Esophagus squamous epithelium (tissue), 5 donors: ENCODE measurements around the gene BNIP3. TPM values are rescaled to one million over a fixed set of nuclear protein-coding genes. Genes with fewer than 3 reads are reported as not detected.

Experiments
- DNase-seq: peaks from one replicate; lab custom pipeline; 2025; lab: John Stamatoyannopoulos, UW
- H3K27ac ChIP-seq, 4 donors: fragments of 200-600 bp; sonication (generic); one replicate each; pipeline ENCODE4 v1.5.1; 2016 to 2019; ENCODE audit warnings: mild to moderate bottlenecking in 1 of 4
- H3K27me3 ChIP-seq, 4 donors: fragments of 200-600 bp; sonication (generic); 1 replicate in 3 of 4; 2 replicates in 1 of 4; pipeline versions ENCODE4 v1.5.1 to v1.6.0; 2017 to 2021; ENCODE audit warnings: antibody characterized with exemption in 1 of 4
- H3K36me3 ChIP-seq, 3 donors: fragments of 200-600 bp; sonication (generic); one replicate each; pipeline ENCODE4 v1.5.1; 2016 to 2019
- H3K4me1 ChIP-seq, 3 donors: fragments of 200-600 bp; sonication (generic); one replicate each; pipeline ENCODE4 v1.5.1; 2017 to 2019
- H3K4me3 ChIP-seq, 4 donors: fragments of 200-600 bp; sonication (generic); 1 replicate in 3 of 4; 2 replicates in 1 of 4; pipeline ENCODE4 v1.5.1; 2016 to 2019; ENCODE audit warnings: mild to moderate bottlenecking in 2 of 4, moderate library complexity in 1 of 4
- H3K9me3 ChIP-seq, 3 donors: fragments of 200-600 bp; sonication (generic); one replicate each; pipeline ENCODE4 v1.5.1; 2016 to 2019
- POLR2A ChIP-seq, 4 donors: fragments of 450-650 bp; IDR thresholded peaks; one replicate each; pipeline ENCODE4 v1.6.1; 2017; ENCODE audit warnings: antibody characterized with exemption in 4 of 4, mild to moderate bottlenecking in 4 of 4, moderate library complexity in 3 of 4
- WGBS, 2 donors: methylation state at CpG; one replicate each; pipeline ENCODE4 v1.1.5; 2018; 5-methylcytosine and 5-hydroxymethylcytosine counted together
- intact Hi-C: fragments of 100-400 bp; cut with DNase I; formaldehyde crosslinking; loops from one replicate; pipeline ENCODE4 v1.15.0; 2022
- total RNA-seq, 4 donors: library from RNA; depleted of rRNA; stranded (reverse); fragments of >200 nt; gene quantifications; one replicate each; pipeline ENCODE4 v1.1.0, GENCODE V29; 2016
- TF ChIP-seq, protein P1 (sequence below), 6 experiments: fragments of 450-650 bp in 4 of 6; fragments of 200-600 bp in 2 of 6; sonication (generic) in 2 of 6; IDR thresholded peaks; one replicate each; pipeline ENCODE4 v1.5.1; 2016 to 2019; ENCODE audit warnings: antibody characterized with exemption in 6 of 6, mild to moderate bottlenecking in 4 of 6, moderate library complexity in 4 of 6
- donor health status: DM: yes; HTN: yes; CAD: no.

BNIP3 gene
- total RNA-seq, 4 donors from 2014 or later = 35.2 to 83.8 (median 73.9) TPM

DNA sequence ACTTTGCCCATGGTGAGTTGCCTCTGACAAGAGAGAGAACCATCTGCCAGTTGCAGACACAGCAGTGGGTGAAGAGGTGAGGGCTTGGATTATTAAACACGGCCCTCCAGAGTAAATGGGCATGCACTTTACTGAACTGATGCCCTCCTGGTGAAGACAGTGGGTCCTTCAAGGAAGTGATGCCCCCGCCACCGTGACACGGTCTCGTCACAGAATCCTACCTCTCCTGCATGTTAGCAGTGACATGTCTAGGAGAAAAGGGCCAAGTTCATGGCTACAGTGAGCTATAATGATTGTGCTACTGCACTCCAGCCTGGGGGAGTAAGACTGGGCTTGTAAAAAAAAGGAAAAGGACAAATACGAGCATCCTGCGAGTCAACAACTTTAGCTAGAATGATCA, 2.4 kb downstream of the BNIP3 start:
- peak overlapping the region; percentile 2 to 77 (median 73) for H3K4me3 ChIP-seq
- DNase-seq = no peak
- WGBS, 2 donors = 71 to 78% methylated on average over 7 of the region's 7 CpGs
- intact Hi-C loops = no loop called here
- H3K27ac ChIP-seq = peak overlapping the region in 2 of 4 donors; percentile 5 to 29
- H3K4me1 ChIP-seq = peaks cover 4 to 52% (median 5%) of the 10 kb centered on the region in 3 donors
- H3K9me3 ChIP-seq = no peaks in the 10 kb centered on the region
- peaks cover 0 to 5% (median 0%) of the 10 kb centered on the region in 3 donors for H3K36me3 ChIP-seq
- H3K27me3 ChIP-seq = peaks cover 0 to 33% (median 0%) of the 10 kb centered on the region in 4 donors
- TF ChIP-seq POLR2A (IDR thresholded peaks at IDR 0.05) = no peak
- TF ChIP-seq, protein P1, sequence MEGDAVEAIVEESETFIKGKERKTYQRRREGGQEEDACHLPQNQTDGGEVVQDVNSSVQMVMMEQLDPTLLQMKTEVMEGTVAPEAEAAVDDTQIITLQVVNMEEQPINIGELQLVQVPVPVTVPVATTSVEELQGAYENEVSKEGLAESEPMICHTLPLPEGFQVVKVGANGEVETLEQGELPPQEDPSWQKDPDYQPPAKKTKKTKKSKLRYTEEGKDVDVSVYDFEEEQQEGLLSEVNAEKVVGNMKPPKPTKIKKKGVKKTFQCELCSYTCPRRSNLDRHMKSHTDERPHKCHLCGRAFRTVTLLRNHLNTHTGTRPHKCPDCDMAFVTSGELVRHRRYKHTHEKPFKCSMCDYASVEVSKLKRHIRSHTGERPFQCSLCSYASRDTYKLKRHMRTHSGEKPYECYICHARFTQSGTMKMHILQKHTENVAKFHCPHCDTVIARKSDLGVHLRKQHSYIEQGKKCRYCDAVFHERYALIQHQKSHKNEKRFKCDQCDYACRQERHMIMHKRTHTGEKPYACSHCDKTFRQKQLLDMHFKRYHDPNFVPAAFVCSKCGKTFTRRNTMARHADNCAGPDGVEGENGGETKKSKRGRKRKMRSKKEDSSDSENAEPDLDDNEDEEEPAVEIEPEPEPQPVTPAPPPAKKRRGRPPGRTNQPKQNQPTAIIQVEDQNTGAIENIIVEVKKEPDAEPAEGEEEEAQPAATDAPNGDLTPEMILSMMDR (IDR thresholded peaks at IDR 0.05) = no peak

DNA sequence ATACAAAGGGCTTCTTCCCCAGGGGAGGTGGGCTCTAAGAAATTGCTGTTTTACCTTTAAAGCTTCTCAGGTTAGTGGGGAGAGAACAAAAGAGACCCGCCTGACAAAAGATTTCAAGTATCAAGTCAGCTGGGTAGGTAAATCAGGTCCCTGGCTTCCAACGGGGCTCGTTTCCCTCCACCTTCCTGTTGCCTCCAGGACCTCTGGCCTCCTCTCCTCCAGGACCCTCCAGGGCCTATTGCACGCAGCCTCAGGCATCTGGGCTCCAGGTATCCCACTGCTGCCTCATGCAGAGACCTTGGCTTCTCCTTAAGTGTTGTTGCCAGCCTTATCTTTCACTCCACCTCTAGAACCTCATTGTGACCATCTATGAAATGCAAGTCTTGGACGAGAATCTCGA, 2.9 kb downstream of the BNIP3 start:
- intact Hi-C loops = no loop called here
- no peak for DNase-seq

DNA sequence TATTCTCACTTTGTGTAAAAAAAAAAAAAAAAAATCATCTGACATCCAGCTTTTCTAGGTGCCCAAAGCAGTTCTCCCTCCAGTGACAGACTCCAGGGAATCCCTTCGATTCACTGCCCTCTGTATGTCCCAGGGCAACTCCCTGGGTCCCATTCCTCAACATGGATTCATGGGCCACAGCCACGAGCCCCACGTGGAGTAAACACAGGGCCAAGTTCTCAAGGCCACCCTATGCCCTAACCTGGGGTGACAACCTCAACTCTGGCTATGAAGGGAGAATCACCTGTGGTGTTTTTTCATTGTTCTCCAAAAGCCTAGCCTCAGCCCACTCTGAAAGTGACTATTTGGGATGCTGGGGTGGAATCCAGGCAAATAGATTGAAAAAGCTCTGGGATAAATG, 3.4 kb downstream of the BNIP3 start:
- Histone ChIP-seq H3K9me3 (no peaks in the 10 kb centered on the region), H3K27me3 (peaks cover 0 to 33% (median 0%) of the 10 kb centered on the region in 4 donors), H3K4me1 (peaks cover 4 to 53% (median 5%) of the 10 kb centered on the region in 3 donors), H3K36me3 (peaks cover 0 to 9% (median 0%) of the 10 kb centered on the region in 3 donors), H3K27ac (no peak overlapping the region), H3K4me3 (no peak overlapping the region)
- no peak for DNase-seq
- intact Hi-C loops = no loop called here
- WGBS, 2 donors = 72 to 82% methylated on average over 3 of the region's 3 CpGs
- TF ChIP-seq, protein P1 (IDR thresholded peaks at IDR 0.05) = no peak
- no peak for TF ChIP-seq POLR2A (IDR thresholded peaks at IDR 0.05)

More for the DNA sequence above, 2.9 kb downstream of the BNIP3 start:
- Histone ChIP-seq H3K9me3 (no peaks in the 10 kb centered on the region), H3K4me1 (peaks cover 4 to 52% (median 5%) of the 10 kb centered on the region in 3 donors), H3K27ac (no peak overlapping the region), H3K27me3 (peaks cover 0 to 33% (median 0%) of the 10 kb centered on the region in 4 donors), H3K36me3 (peaks cover 0 to 5% (median 0%) of the 10 kb centered on the region in 3 donors), H3K4me3 (no peak overlapping the region)
- 78 to 79% methylated on average over 6 of the region's 6 CpGs for WGBS, 2 donors
- TF ChIP-seq POLR2A (IDR thresholded peaks at IDR 0.05) = no peak
- TF ChIP-seq, protein P1 (IDR thresholded peaks at IDR 0.05) = no peak

DNA sequence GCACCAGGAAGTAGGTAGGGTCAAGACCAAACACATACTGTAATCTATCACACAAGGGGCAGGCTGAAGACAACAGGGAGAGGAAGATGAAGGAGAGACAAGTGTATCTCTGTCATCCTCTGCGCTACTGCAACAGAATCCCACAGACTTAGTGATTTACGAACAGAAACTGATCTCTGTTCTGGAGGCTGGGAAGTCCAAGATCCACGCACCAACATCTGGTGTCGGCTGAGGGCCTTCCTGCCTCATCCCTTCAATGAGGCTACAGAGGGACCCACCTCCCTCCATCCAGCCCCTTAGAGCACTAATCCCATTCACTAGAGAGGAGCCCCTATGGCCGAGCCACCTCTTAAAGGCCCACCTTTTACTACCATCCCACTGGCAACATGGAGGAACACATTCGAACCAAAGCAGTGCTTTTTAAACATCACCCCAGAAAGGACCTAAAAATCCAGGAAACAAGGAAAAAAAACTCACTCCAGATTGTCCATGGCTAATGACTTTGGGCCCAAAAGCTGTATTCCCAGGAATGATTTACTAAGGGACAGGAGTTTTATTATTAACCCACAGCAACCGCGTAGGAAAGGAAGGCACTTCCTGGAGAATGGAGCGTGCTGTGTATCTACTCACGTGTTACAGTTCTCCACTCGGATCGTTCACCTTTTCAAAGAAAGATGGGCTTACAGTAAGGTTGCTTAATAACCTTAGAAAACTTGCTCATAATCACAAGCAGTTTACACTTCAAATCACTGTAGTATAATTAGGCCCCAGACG, 4.2 kb downstream of the BNIP3 start:
- H3K27me3 ChIP-seq = peaks cover 0 to 31% (median 0%) of the 10 kb centered on the region in 4 donors
- DNase-seq = no peak
- peaks cover 4 to 53% (median 10%) of the 10 kb centered on the region in 3 donors for H3K4me1 ChIP-seq
- H3K9me3 ChIP-seq = no peaks in the 10 kb centered on the region
- no peak overlapping the region for H3K4me3 ChIP-seq
- TF ChIP-seq, protein P1 (IDR thresholded peaks at IDR 0.05) = no peak
- TF ChIP-seq POLR2A (IDR thresholded peaks at IDR 0.05) = no peak
- 84 to 86% methylated on average over 9 to 13 of the region's 13 CpGs for WGBS, 2 donors
- no peak overlapping the region for H3K27ac ChIP-seq
- intact Hi-C loops = no loop called here
- H3K36me3 ChIP-seq = peaks cover 0 to 14% (median 0%) of the 10 kb centered on the region in 3 donors

DNA sequence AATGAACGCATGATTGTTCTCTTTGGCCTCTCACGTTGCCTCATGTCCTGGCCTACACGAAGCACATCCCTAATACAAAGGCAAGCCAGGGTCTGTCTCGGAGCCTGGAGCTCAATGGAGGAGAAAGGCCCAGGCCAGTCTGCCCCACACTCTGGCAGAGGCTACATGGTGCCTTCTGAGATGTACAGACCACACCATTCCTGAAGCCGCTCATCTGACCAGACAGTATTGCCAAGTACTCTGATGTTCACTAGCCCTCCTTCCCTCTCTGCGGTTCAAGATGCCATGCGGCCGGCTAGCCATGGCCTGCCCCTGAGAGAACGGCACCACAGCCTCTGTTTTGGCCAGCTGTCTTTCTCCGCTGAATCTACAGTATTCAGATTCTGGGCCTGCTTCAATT, 5.9 kb downstream of the BNIP3 start:
- H3K4me3 ChIP-seq = no peak overlapping the region
- WGBS, 2 donors = 94 to 96% methylated on average over 10 of the region's 10 CpGs
- H3K9me3 ChIP-seq = no peaks in the 10 kb centered on the region
- intact Hi-C loops = no loop called here
- no peak for TF ChIP-seq POLR2A (IDR thresholded peaks at IDR 0.05)
- TF ChIP-seq, protein P1 (IDR thresholded peaks at IDR 0.05) = no peak
- no peak for DNase-seq
- peaks cover 4 to 40% (median 9%) of the 10 kb centered on the region in 3 donors for H3K4me1 ChIP-seq
- H3K27me3 ChIP-seq = peaks cover 0 to 15% (median 0%) of the 10 kb centered on the region in 4 donors
- peaks cover 0 to 32% (median 0%) of the 10 kb centered on the region in 3 donors for H3K36me3 ChIP-seq
- H3K27ac ChIP-seq = no peak overlapping the region
